ENCODE results near the gene RENBP.

RENBP gene

DNA sequence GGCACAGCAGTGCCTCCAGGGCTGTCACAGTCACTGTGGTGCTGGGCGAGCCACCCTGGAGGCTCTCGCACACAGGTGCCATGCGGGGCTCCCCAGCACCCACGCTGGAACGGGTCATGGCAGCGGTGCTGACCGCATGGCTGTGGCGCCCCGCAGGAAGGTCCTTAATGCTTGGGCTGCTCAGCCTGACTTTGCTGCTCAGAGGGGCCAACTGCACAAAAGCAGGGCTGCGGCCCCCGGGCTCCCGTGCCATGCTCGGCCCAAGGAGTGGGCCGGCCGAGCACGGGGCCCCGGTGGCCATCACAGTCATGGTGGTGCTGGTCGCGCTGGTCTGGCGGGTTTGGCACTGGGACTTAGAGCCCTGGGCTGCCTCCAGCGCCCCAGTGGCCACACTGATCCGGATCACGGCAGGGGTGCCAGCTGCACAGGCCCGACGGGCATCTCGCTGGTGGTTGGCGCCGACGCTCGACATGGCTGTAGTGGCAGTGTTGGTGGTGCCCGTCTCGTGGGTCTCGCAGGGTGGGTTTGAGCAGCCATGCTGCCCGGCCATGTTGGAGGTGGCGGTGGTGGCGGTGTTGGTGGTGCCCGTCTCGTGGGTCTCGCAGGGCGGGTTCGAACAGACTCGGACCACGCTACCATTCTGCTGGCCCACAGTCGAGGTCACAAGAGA lies 10.2 kb upstream of the RENBP start:
- DNase-seq (ENCODE audit: low read depth in 4 of 4, low spot score in 1 of 4) = no peak

DNA sequence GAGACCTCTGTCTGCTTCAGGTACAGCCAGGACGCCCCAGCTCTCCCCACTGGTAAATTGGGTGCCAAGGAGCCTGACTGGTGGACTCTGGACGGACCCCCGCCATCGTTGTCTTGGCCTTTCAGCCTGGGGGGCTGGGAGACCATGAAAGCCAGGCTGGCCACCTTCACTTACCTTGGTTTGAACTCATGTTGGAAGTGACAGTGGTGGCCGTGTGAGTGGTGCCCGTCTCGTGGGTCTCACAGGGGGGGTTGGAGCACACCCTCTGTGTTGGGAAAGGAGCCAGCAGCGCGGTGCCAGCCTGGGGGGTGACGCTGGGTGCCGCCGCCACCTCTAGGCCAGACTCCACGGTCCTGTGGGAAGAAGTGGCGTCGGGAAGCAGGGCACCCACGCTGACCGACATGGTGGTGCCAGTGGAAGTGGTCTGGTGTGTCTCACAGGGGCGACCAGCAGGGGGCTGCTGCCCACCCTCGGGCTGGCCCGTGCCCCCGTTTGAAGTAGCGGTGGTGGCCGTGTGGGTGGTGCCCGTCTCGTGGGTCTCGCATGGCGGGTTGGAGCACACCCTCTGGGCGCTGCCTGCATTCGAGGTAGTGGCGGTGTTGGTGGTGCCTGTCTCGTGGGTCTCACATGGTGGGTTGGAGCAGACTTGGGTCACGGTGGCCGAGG lies 9.6 kb upstream of the RENBP start:
- no peak for DNase-seq (ENCODE audit: low read depth in 4 of 4, low spot score in 1 of 4)

DNA sequence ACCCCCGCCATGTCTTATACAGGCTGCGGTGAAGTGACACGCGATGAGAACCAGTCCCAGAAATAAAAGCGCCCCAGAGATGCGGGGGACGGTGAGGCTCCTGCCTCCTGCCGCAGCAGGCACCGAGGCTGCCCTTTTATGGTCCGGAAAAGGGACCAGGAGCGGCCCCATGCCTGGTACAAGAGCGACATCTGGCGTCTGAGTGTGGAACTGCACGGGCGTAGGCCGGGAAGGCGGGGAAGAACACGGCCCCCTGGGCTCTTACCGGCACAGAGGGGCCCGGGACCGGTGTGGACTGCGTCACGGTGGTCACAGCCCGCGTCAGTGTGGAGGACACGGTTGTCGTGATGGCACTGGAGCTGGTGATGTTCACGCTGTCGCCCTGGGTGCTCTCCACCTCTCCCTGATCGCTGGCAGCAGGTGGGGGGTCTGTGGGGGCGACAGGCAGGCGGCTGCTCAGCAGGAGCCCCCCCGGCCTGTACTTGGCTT lies 8.9 kb upstream of the RENBP start:
- peak; percentile 49 to 78 (median 54) for DNase-seq (ENCODE audit: low read depth in 4 of 4, low spot score in 1 of 4)

DNA sequence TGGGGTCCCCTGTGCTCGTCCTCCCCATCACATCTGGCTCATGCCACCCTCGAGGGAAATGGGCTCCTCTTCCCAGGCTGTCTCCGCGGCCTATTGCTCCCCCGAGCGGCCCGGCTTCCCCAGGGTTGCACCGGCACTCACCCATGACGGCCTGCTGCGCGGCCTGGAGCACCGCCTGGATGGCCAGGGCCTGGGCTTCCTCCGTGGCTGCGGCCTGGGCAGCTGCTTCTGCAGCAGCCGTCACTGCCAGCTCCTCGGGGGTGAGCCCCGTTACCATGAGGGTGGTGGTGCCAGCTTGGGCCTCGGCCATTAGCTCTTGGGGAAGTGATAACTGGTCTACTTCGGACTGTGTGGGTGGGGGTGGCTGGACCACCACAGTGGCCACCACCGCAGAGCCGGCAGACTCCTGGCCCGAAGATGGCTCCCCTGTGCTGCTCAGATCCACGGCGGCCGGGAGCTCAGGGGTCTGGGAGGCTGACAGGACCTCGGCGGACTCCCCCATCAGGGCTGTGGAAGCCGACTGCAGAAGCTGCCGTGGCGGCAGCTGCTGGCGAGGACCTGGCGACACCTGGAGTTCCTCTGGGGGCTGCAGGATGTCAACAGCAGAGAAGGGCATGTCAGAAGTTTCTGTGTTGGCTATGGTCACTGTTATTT lies 8.1 kb upstream of the RENBP start:
- no peak for DNase-seq (ENCODE audit: low read depth in 4 of 4, low spot score in 1 of 4)

DNA sequence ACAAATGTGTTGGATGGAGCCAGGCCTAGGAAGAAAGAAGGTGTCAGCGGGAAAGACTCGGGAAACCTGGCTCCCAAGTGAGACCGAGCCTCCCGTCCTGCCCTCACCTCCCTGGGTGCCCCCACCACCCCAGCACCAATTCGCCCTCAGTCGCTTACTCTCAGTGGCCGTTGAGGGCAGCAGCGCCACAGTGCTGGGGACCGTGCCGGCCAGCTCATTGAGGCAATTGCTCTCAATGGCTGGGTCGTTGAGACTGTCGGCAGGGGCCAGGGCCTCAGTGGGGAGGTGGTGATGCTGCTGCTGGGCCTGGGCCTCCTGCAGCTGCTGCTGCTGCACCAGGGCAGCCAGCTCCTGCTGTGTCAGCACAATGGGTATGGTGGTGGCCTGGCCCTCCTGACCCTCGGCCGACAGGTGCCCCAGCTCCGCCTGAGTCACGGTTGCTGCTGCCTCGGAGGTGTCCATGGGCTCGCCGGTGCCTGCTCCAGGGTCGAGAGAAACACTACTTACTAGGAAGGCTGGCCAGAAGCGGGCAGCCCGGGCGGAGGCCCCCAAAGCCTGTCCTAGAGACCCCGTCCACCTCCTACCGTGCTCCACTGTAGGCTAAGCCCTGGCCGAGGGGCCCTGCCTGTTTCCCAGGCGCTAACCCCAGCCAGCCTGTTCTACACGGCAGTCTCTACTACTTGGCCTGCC lies 7.4 kb upstream of the RENBP start:
- DNase-seq (ENCODE audit: low read depth in 4 of 4, low spot score in 1 of 4) = no peak

DNA sequence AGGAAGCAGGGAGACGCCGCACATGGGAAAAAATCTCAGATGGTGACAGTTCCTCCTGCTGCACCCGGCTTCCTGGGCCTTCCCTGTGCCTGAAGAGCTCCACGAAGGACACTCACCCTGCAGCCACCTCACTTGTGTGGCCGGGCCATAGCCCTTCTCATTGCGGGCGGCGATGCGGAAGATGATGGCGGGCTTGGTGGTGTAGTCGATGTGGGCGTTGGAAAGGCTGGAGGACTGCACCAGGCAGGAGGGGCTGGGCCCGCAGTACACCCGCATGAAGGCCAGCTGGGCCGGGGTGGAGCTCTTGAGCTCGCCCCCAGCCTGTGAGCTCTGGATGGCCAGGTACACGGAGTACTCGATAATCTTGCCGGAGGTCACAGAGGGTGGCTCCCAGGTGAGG lies 5.7 kb upstream of the RENBP start:
- no peak for DNase-seq (ENCODE audit: low read depth in 4 of 4, low spot score in 1 of 4)

DNA sequence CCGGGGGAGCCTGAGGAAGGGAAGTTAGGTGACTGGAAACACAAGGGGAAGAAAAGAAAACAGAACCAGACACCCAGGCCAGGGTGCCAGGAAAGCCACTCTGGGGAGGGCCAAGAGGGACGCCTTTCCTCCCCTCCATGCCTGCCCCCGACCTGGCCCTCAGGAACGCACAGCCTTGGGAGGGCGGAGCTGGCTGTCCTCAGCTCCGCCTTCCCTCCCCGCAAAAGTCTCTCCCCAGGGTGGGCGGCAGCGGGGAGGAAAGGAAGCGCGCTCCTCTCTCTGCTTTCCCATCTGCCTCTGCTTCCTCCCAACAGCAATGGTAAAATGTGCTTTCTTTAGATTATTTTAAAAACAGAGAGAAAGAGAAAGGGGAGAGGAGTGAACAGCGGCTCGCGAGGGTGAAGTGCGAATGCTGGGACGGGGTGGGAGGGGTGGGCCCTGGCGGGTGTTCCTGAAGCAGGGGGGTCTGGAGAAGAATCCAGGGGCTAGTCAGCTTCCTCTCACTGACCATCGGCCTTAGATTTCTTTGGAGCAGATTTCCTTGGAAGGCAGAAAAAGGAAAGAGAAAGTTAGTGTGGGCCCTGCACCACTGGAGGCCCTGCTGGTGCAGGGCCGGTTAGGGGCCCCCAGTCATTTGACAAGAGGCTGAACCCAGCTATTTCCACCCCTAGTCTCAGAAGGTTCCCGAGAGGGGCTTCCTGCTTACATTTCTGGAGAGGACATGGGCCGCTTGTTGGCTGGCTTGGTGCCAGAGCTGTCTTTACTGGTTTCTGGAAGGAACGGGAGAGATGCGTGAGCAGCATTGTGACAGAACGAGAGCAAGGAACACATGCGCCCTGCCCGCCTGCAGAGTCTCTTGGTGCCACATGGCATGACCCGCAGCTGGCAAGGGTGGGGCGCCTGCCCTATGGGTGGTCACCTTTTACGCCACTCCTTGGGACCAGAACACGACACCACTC lies 4.7 kb upstream of the RENBP start:
- DNase-seq (ENCODE audit: low read depth in 4 of 4, low spot score in 1 of 4) = no peak

DNA sequence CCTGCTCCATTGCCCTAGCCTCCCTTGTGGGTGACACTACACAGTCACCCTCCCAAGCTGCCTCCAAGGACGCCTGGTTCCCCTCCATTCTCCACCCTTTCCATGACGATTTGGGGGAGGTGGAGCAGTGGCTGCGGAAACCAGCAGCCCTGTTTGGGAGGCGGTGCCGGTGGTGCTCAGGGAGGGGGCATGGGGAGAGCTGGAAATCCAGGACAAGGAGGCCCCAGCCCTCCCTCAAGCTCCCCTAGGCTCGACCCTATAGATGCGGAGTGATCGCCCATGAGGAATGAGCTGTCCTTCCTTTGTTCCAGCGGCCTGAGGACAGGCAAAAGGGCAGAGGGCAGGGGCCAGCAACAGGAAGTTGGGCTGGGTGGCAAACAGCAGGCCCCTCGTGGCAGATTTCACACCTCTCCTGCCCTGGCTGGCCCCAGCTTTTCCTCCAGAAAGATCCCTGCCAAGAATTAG lies 3.6 kb upstream of the RENBP start:
- no peak for DNase-seq (ENCODE audit: low read depth in 4 of 4, low spot score in 1 of 4)

DNA sequence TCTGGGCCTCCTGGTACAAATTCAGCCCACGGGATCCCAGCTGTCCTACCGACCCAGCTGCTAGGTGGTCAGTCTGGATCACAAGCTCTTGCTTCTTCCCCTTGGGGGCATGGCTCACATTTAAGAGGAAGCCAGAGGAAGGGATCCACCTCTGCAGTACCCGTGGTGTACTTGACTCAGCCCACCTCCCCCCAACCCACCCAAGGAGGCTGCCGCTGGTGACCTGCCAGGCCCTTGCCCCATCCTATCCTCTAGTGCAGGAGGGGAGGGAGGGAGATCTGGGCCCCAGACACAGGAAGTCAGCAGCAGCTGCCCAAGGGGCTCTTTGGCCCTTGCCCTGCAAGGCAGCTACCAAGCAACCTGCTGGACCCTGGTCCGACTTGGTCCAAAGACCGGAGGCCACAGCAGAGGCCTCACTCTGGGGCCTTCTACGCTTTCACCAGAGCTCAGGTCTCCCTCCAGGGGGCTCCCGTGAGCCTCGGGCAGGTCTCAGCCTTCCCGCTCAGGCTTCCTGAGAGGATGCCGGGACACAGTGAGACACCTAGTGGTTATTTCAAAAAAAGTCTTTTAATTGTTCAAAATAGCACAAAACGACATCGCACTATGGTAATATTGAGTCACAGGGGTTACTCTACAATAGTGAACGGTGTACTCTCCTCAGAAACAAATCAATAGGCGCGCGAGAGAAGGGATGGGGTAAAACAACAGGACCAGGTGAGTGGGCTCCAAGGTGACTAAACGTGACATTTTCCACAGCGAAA lies 2.7 kb upstream of the RENBP start:
- peak in 2 of 4 experiments; percentile 59 to 61 for DNase-seq (ENCODE audit: low read depth in 4 of 4, low spot score in 1 of 4)

DNA sequence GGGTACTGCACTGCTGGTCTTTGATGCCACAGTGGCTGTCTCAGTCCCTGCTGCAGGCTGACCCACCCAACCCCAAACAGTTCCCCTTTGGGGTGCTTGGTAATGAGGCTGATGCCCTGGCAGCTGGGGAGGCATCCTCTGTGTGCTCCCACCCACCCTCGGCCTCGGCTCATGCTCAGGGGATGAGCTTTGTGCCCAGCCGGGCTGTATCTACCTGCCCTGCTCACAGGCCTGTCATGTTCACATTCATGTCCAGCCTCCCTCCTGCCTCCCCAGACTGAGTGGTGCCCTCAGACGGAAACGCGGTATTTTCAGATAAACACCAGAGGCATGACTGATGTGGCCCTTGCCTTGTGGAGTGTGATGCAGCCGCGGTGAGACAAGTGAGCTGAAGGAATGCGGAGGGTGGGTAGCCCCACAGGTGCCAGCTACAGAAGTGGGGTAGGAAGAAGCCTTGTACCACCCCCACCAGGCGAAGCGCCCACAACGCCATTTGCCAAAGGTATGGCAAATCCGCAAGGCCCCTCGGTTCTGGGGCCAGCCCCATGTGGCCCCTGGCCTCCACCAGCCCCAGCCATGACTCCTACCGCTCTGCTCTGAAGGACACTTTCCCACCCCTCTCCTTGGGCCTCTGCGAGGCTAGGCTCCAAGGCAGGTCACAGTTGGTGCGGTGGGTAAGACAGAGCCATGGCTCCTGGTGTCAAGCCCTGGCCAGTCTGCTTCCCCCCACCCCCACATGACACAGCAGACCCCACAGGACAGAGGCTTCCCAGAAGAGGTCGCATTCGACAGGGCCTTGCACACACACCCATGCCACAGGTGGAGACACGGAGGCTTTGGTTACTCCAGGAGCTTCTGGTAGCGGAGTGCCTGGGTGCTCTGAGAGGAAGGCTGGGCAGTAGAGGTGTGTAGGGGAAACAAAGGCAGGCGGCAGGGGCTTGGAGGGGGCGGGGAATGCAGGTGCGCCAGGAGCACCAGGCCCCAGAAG lies 1.8 kb upstream of the RENBP start:
- DNase-seq (ENCODE audit: low read depth in 4 of 4, low spot score in 1 of 4) = no peak

DNA sequence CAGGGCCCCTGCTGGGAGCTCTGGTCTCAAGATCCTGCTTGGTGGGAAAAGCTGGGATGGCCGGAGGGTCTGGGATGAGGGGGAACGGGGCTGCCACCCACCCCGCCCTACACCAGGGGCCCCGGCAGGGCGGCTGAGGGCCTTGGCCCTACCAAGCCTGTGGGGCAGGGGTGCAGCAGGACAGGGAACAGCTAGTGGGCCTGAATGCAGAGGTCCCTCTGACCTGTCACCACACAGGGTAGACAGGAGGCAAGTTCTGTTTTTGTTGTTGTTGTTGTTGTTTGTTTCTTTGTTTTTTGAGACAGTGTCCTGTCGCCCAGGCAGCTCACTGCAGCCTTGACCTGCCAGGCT lies 332 bp upstream of the RENBP start:
- DNase-seq (ENCODE audit: low read depth in 4 of 4, low spot score in 1 of 4) = no peak

DNA sequence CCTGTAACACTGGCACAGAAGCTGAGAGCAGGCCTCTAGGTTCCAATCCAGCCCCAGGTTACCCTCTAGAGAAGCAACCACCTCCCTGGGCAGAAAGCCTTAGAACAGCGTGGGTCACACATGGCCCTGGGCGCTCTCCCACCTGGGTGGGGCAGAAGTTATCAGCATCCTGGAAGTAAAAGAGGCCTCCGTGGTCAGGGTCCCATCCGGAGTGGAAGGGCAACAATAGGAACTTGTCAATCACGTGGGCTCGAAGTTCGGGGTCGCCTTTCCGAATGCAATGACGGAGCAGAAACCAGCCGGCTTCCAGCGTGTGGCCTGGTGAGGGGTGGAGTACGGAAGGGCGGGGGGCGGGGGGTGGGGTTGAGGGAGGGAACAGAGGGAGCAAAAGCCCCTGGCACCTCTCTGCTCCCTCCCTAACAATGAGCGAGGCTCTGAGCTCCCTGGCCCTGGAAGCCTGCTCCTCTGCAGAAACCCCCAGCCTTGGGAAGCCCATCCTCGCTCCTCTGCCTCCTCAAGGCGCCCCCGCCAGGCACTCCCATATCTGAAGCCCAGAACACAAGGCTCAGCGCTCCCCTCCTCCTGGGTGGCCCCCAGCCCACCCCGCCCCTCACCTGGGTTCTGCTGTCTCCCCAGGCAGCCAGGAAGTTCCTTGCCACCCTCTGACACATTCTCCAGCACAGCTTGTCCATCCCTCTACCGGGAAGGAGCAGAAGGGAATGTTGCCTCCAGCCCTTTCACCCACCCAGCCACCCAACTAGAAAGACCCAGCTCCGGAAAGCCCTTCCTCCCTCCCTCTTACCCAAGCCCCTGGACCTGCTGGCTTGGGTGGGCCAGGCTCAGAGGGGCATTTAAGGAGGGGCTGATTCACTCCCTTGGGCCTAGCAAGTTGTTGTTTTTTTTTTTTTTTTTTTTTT lies 2.8 kb downstream of the RENBP start:
- no peak for DNase-seq (ENCODE audit: low read depth in 4 of 4, low spot score in 1 of 4)

DNA sequence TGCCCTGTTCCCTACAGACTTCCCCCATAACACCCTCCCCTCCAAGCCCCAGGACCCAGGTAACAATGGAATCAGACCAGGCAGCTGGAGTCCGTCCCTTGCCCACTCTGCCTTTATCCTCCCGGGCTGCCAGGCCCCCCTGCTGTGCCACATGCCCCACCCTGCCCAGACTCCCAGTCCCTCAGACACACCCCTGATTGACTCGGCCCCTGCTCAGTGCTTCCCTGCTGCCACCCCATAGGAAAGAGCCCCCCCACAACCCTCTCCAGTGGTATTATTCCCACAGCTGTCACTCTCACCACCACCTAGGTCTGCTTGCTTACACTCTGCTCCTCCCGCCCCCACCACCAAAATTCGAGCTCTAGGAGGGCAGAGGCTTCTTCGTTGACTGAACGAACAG lies 4.9 kb downstream of the RENBP start:
- DNase-seq (ENCODE audit: low read depth in 4 of 4, low spot score in 1 of 4) = no peak

DNA sequence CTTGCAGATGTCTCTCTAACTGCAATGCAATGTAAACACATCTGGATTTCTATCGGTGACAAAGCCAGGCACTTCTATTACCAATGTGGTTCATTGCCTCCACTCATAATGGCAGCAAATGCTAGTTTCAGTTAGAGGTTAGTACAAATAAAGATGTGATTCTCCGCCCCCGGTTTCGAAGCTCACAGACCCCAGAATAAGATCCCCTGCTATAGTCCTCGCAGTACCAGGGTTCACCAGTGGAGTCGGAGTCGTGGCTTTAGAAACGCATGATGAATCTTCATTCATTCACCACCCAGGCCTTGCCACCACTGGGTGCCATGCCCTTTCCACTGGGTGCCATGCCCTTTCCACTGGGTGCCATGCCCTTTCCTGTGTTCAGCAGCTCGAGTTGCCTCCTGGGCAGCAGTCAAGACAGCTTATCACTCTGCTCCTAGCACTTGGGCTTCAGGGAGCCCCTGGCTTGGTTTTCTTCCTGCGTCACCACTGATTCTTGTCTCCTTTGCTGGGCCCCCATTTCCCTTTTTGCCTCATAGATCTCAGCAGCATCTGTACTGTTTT lies 6.1 kb downstream of the RENBP start:
- no peak for DNase-seq (ENCODE audit: low read depth in 4 of 4, low spot score in 1 of 4)

DNA sequence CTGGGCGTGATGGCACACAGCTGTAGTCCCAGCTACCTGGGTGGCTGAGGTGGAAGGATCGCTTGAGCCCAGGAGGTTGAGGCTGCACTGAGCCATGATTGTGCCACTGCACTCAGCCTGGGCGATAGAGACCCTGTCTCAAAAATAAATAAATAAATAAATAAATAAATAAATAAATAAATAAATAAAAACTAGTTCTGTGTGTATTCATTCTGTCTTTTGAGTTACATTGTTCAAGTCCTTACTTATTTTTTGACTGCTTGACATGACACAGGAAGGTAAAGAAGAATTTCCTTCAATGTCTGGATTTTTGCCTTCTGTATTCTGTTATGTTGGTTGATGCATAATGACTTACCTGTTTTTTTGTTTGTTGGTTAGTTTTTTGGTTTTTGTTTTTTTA lies 7.4 kb downstream of the RENBP start:
- DNase-seq (ENCODE audit: low read depth in 4 of 4, low spot score in 1 of 4) = no peak

DNA sequence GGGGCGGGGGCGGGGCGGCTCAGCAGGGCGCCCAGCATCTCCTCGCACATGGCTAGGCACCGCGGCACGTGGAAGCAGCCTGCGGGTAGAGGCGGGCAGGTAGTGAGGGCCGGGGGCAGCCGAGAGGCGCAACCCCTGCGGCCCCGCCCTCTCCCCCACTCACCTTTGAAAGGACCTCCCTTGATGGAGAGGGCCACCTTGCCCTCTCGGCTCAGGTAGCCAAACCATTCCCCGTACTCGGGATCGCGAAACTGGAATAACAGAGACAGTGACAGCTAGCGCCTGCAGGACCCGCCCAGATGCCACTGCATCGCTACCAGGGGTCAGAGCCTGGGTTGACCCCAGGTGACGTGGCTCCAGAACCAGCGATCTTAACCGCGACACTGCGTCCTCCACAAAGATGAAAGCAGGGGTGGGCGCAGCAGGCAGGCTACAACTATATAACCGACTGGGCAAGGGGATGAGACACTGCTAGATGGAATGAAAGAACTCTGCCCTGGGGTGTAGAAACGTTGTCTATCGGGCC lies 9.1 kb downstream of the RENBP start:
- DNase-seq (ENCODE audit: low read depth in 4 of 4, low spot score in 1 of 4) = no peak

DNA sequence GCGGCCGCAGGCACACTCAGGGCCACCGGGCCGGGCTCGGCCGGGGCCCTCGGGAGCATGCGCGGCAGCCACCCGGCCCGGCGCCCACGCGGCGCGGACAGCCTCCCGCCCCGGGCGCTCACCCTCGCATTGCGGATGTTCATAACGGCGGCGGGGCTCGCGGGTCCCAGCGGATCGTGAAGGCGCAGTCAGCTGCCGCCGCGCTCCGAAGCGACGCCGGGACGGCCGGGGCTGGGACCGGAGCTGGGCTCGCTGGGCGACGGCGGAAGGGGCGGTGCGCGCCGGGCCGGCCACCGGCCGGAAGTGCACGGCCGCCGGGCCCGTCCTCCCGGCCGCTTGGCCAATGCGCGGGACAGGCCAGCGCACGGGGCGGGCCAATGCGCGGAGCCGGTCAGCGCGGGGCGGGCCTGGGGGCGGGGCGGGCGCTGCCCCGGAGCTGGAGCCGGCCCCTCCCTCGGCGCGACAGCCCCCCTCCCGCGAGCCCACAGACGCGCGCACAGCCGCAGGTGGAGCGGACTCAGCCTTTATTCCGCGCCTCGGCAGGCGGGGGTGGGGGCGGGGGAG lies 9.6 kb downstream of the RENBP start, which contains the start of gene NAA10:
Gene NAA10 (minus strand): TSS at position 276 of the 564 bp plus-strand sequence. CDS start 133 bp downstream, at position 143.
- DNase-seq (ENCODE audit: low read depth in 4 of 4, low spot score in 1 of 4) = peak in 2 of 4 experiments; percentile 44 to 63

Data from stimulated activated CD4-positive, alpha-beta T cell treated with anti-CD3 and anti-CD28 coated beads, Interleukin-1b, Interleukin-23, amount 100 ng/mL, for 24 hours (primary cell).